T-helper 17 cell (primary cell): Measurements from ENCODE around the gene MPV17. TPM values are rescaled to one million over a fixed set of nuclear protein-coding genes. Genes with fewer than 3 reads are reported as not detected.
"Not testable (repeated sequence)": the region's sequence is repeated elsewhere in the genome, so short reads cannot be mapped to it uniquely, and the experiment has no call there.

ENCODE experiments used
- ATAC-seq: fragments of 150-1000 bp; cut with Tn5 transposase; 2 replicates; pipeline ENCODE4 v1.10.0; 2021; ENCODE audit warnings: mild to moderate bottlenecking, moderate library complexity
- DNase-seq, 3 donors: peaks; one replicate each; pipeline versions ENCODE4 v3.0.0 to v3.0.0-alpha.2; 2020 to 2021
- H3K9me3 ChIP-seq: one replicate; pipeline ENCODE4 v1.7.0; 2013; ENCODE audit warnings: low read length, mild to moderate bottlenecking; ENCODE audit not compliant: control insufficient read depth, poor library complexity, severe bottlenecking
- H3K27ac Mint-ChIP-seq: one replicate; pipeline ENCODE4 v1.8.0; 2022; ENCODE audit warnings: mild to moderate bottlenecking, moderate library complexity, mixed read lengths
- H3K27me3 Mint-ChIP-seq: one replicate; pipeline ENCODE4 v1.8.0; 2022; ENCODE audit warnings: mixed read lengths
- H3K36me3 Mint-ChIP-seq: one replicate; pipeline ENCODE4 v1.8.0; 2022; ENCODE audit warnings: low read depth, mixed read lengths
- H3K4me1 Mint-ChIP-seq: one replicate; pipeline ENCODE4 v1.8.0; 2022; ENCODE audit warnings: mild to moderate bottlenecking, mixed read lengths
- H3K4me3 Mint-ChIP-seq: one replicate; pipeline ENCODE4 v1.8.0; 2022; ENCODE audit warnings: mild to moderate bottlenecking, moderate library complexity, mixed read lengths
- total RNA-seq, 4 donors: library from RNA in 2 of 4; stranded (reverse) in 2 of 4; gene quantifications; one replicate each; pipeline ENCODE4 v1.2.3 and lab custom pipeline; 2022 to 2026

The MPV17 gene
- total RNA-seq, 2 donors from 2014 or later: 46.5 to 48.6 TPM

GRCh38 chr2:27278010-27278409, 44.9 kb downstream of the MPV17 start:
- H3K9me3 ChIP-seq: no peaks in the 10 kb centered on the region
- Mint-ChIP-seq H3K4me1 (peaks cover 7% of the 10 kb centered on the region), H3K27ac (no peak overlapping the region), H3K4me3 (no peak overlapping the region), H3K27me3 (peaks cover 55% of the 10 kb centered on the region), H3K36me3 (peaks cover 4% of the 10 kb centered on the region)
- no peak for ATAC-seq
- no peak for DNase-seq

- Mint-ChIP-seq H3K27ac (no peak within 1 kb of the TSS), H3K4me1 (peaks cover 7% of the 10 kb centered on the region), H3K4me3 (no peak within 1 kb of the TSS), H3K36me3 (peaks cover 3% of the 10 kb centered on the region), H3K27me3 (peaks cover 37% of the 10 kb centered on the region)
- H3K9me3 ChIP-seq: no peaks in the 10 kb centered on the region
- DNase-seq (no peak), ATAC-seq (no peak)
Measured at GRCh38 chr2:27275211-27276150, 47.4 kb downstream of the MPV17 start, which contains the start of gene DNAJC5G. Gene DNAJC5G, plus strand, starts transcription at chr2:27275433. Its CDS starts 1,296 bp downstream, at chr2:27276729.

- H3K4me3 Mint-ChIP-seq, ATAC-seq, H3K36me3 Mint-ChIP-seq, H3K4me1 Mint-ChIP-seq, H3K27ac Mint-ChIP-seq, H3K9me3 ChIP-seq, DNase-seq: not testable (repeated sequence)
- H3K27me3 Mint-ChIP-seq: peaks cover 28% of the 10 kb centered on the region
Measured at GRCh38 chr2:27272537-27273522, 50.1 kb downstream of the MPV17 start.

- Mint-ChIP-seq H3K4me3 (no peak overlapping the region), H3K27ac (no peak overlapping the region), H3K36me3 (peaks cover 3% of the 10 kb centered on the region), H3K27me3 (peaks cover 21% of the 10 kb centered on the region), H3K4me1 (no peaks in the 10 kb centered on the region)
- DNase-seq: no peak
- ATAC-seq: no peak
- no peaks in the 10 kb centered on the region for H3K9me3 ChIP-seq
Measured at GRCh38 chr2:27271631-27272340, 51.1 kb downstream of the MPV17 start.

GRCh38 chr2:27270670-27271069, 52.2 kb downstream of the MPV17 start:
- H3K36me3 Mint-ChIP-seq: peaks cover 3% of the 10 kb centered on the region
- H3K27ac Mint-ChIP-seq: no peak overlapping the region
- H3K4me1 Mint-ChIP-seq: no peaks in the 10 kb centered on the region
- H3K4me3 Mint-ChIP-seq: no peak overlapping the region
- ATAC-seq: no peak
- DNase-seq: no peak
- H3K9me3 ChIP-seq: no peaks in the 10 kb centered on the region
- peaks cover 10% of the 10 kb centered on the region for H3K27me3 Mint-ChIP-seq

- Mint-ChIP-seq H3K27me3 (peaks cover 10% of the 10 kb centered on the region), H3K27ac (no peak overlapping the region), H3K4me1 (peaks cover 2% of the 10 kb centered on the region), H3K36me3 (peaks cover 3% of the 10 kb centered on the region), H3K4me3 (no peak overlapping the region)
- no peak for DNase-seq
- no peak for ATAC-seq
- H3K9me3 ChIP-seq: no peaks in the 10 kb centered on the region
Measured at GRCh38 chr2:27270131-27270530, 52.8 kb downstream of the MPV17 start.

- H3K4me1 Mint-ChIP-seq: peaks cover 13% of the 10 kb centered on the region
- not testable (repeated sequence) for H3K36me3 Mint-ChIP-seq, DNase-seq, H3K9me3 ChIP-seq, H3K27ac Mint-ChIP-seq, H3K4me3 Mint-ChIP-seq, ATAC-seq
- peaks cover 25% of the 10 kb centered on the region for H3K27me3 Mint-ChIP-seq
Measured at GRCh38 chr2:27268296-27268695, 54.6 kb downstream of the MPV17 start.

- peaks cover 33% of the 10 kb centered on the region for H3K27me3 Mint-ChIP-seq
- H3K36me3 Mint-ChIP-seq: peaks cover 19% of the 10 kb centered on the region
- no peaks in the 10 kb centered on the region for H3K9me3 ChIP-seq
- no peak for ATAC-seq
- no peak for DNase-seq
- H3K4me3 Mint-ChIP-seq: peak overlapping the region; percentile 75
- peaks cover 30% of the 10 kb centered on the region for H3K4me1 Mint-ChIP-seq
- no peak overlapping the region for H3K27ac Mint-ChIP-seq
Measured at GRCh38 chr2:27265536-27265870, 57.4 kb downstream of the MPV17 start.

- DNase-seq (peak; percentile 58 to 63 (median 60)), ATAC-seq (peak; percentile 85)
- peaks cover 39% of the 10 kb centered on the region for H3K27me3 Mint-ChIP-seq
Measured at GRCh38 chr2:27264753-27265535, 58.0 kb downstream of the MPV17 start.

GRCh38 chr2:27264253-27264752, 58.6 kb downstream of the MPV17 start:
- peaks cover 23% of the 10 kb centered on the region for H3K36me3 Mint-ChIP-seq
- H3K27ac Mint-ChIP-seq: peak overlapping the region; percentile 82
- DNase-seq (peak in 1 of 3 donors; percentile 24), ATAC-seq (peak; percentile 59)
- H3K4me1 Mint-ChIP-seq: peaks cover 30% of the 10 kb centered on the region
- H3K9me3 ChIP-seq: no peaks in the 10 kb centered on the region
- peak overlapping the region; percentile 99 for H3K4me3 Mint-ChIP-seq
- H3K27me3 Mint-ChIP-seq: peaks cover 45% of the 10 kb centered on the region

More at GRCh38 chr2:27264753-27265535, 58.0 kb downstream of the MPV17 start:
- peak overlapping the region; percentile 82 for H3K27ac Mint-ChIP-seq
- H3K9me3 ChIP-seq: no peaks in the 10 kb centered on the region
- peaks cover 30% of the 10 kb centered on the region for H3K4me1 Mint-ChIP-seq
- H3K36me3 Mint-ChIP-seq: peaks cover 20% of the 10 kb centered on the region
- peak overlapping the region; percentile 99 for H3K4me3 Mint-ChIP-seq

- H3K4me3 Mint-ChIP-seq: peak overlapping the region; percentile 99
- DNase-seq (no peak), ATAC-seq (no peak)
- H3K27ac Mint-ChIP-seq: peak overlapping the region; percentile 82
- H3K4me1 Mint-ChIP-seq: peaks cover 30% of the 10 kb centered on the region
- peaks cover 51% of the 10 kb centered on the region for H3K27me3 Mint-ChIP-seq
- H3K9me3 ChIP-seq: no peaks in the 10 kb centered on the region
- peaks cover 27% of the 10 kb centered on the region for H3K36me3 Mint-ChIP-seq
Measured at GRCh38 chr2:27263287-27264252, 59.3 kb downstream of the MPV17 start.
